ENCODE results near the gene ZNF534.
"Not testable (repeated sequence)": the region's sequence is repeated elsewhere in the genome, so short reads cannot be mapped to it uniquely, and the experiment has no call there.

ZNF534 gene

DNA sequence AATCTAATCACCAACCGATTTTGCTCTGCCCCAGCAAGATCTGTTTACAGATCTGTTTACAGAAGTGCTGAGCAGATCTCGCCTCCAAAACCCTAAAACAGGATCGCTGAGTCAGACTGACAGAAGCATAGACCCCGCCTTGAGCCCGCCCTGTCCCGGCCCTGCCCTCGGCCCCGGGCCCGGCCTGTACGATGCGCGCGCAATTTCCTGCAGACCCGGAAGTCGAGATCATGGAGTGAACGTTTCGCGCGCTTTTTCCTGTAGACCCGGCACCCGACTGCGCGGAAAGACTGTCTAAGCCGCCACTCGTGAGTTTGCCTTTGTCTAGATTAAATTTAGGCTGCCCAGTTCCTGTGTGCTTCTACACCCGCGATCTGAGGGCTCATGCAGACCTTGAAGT lies at the start of gene ZNF534:
ZNF534 (plus strand) TSS at position 212 of the 400 bp plus-strand sequence. CDS start 2,327 bp downstream, outside the sequence.
- no peak for DNase-seq

DNA sequence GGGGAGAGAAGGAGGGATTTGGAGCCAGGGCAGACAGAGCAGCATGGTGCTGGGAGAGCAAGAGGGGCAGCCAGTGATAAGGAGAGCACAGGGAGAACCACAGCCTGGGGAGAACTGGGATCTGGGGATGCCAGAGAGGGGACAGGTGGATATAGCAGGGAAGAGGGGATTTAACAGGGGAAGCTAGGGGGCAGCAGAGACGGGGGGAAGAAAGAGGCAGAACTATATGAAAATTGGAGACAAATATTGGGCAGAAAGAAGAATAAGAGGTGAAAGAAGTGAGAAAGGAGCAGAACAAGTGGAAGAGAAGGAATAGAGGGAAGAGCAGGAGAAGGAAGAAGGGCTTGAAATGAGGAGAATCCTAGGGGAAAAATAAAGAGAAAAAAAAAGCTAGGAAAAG lies 37.8 kb upstream of the ZNF534 start:
- no peak for DNase-seq

DNA sequence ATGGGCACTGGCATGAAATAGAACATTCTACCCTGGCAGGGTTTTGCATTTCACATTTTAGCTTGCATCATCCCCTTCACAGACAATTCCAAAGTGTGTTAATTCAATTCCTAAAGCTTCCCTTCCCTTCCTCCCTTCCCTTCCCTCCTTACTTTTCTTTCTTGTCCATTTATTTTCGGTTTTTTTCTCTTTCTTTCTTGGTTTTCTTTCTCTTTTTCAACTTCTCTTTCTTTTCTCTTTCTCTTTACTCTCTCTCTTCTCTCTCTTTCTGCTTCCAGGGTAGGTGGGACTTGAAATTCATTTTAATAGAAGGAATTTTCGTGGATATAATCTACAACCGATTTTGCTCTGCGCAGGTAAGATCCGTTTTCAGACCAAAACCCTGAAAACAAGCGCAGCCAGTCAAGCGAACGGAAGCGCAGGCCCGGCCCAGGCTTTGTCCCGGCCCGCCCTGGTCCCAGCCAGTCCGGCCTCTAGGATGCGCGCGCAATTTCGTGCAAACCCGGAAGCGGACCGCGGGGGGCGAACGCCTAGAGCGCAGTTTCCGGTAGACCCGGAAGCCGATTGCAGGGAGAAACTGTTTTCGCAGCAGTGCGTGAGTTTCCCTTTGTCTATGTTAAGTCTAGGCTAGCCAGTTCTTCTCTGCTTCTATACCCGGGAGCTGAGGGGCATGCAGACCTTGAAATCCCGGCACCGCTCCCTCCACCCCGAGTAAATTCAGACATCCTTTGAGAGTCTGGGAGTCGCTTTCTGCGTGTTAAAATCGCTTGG lies 31.5 kb upstream of the ZNF534 start, which contains the start of gene ZNF528:
ZNF528 (plus strand) TSS at position 540 of the 771 bp plus-strand sequence. CDS start 4,165 bp downstream, outside the sequence.
- DNase-seq: peak; percentile 37 to 97 (median 88)

DNA sequence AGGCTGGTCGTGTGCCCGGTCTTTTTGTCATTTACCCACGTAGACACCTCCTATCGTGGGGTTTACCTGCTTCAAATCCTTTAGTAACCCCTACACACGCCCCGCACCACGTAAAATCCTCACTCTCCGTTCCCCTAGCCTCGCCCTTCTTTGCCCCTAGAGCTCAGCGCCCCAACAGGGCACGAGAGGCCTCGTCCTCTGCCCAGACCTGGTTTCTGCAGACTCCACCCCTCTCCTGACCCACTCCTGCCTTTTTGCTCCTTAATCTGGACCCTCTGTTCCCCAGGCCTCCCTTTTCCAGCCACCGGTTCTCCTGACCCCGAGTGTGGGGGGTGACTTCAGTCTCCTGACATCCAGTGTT lies 30.9 kb upstream of the ZNF534 start:
- DNase-seq: peak in 3 of 58 donors; percentile 2 to 17 (median 3)

DNA sequence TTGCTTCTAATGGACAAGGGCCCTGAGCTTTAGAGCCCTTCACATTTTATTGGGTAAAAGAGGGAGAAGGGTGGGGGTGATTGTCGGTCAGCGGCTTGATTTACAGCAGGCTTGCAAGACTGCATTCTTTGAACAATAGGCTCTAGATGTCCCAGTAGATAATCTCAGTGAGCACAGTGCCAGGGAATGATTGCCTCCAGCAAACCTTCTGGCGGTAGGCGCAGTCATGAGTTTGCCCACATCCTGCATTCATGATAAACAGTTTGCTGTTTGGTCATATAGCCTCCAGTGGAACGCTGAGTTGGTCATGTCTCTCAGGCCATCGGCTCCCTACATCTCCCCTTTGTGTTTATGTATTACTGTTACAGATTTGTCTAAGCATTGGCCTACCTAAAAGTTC lies 18.7 kb upstream of the ZNF534 start:
- DNase-seq: no peak

DNA sequence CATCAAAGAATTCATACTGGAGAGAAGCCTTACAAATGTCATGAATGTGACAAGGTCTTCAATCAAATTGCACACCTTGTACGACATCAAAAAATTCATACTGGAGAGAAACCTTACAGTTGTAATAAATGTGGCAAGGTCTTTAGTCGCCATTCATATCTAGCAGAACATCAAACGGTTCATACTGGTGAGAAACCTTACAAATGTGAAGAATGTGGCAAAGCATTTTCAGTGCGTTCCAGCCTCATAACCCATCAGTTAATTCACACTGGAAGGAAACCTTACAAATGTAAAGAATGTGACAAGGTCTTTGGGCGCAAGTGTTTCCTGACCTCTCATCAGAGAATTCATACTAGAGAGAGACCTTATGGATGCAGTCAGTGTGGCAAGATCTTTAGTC lies 13.2 kb upstream of the ZNF534 start:
- no peak for DNase-seq

DNA sequence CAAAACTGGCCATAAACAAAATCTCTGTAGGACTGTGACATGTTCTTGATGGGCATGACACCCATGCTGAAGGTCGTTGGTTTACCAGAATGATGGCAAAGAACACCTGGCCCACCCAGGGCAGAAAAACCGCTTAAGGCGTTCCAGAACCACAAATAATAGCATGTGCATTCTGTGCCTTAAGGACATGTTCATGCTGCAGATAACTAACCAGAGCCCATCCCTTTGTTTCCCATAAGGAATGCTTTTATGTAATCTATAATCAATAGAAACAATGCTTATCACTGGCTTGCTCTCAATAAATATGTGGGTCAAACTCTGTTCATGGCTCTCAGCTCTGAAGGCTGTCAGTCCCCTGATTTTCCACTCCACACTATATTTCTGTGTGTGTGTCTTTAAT lies 13.2 kb downstream of the ZNF534 start:
- DNase-seq: no peak

DNA sequence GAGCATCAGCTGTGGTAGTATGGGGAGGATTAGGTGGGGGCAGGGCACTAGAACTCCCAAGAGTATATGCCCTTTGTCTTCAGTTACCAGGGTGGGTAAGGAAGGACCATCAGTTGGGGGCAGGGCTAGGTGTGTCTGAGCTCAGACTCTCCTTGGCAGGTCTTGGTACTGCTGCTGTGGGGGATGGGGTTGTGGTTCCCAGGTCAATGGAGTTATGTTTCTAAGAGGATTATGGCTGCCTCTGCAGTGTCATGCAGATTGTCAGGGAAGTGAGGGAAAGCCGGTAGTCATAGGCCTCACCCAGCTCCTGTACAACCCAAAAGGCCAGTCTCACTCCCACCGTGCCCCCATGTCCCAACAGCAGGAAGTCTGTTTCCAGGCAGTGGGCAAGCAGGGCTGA lies 15.6 kb downstream of the ZNF534 start:
- no peak for DNase-seq

DNA sequence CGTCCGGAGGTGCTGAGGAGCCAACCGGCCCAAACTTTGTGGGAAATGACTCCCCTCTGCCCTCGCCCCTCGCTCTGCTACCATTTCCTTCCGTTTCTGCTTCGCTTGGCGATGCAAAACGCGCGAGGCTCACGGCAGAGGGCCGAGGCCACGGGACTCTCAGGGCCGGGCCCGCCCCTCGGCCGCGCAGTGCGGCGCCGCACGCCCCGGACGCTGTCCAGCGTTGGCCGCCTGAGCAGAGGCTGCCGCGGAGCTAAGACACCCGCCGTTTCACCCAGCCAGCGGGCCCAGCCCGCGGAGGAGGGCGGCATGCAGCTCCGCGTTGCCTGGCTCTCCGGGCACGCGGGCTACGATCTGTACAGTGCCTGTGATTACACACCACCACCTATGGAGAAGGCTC lies 22.3 kb downstream of the ZNF534 start:
- no peak for DNase-seq

DNA sequence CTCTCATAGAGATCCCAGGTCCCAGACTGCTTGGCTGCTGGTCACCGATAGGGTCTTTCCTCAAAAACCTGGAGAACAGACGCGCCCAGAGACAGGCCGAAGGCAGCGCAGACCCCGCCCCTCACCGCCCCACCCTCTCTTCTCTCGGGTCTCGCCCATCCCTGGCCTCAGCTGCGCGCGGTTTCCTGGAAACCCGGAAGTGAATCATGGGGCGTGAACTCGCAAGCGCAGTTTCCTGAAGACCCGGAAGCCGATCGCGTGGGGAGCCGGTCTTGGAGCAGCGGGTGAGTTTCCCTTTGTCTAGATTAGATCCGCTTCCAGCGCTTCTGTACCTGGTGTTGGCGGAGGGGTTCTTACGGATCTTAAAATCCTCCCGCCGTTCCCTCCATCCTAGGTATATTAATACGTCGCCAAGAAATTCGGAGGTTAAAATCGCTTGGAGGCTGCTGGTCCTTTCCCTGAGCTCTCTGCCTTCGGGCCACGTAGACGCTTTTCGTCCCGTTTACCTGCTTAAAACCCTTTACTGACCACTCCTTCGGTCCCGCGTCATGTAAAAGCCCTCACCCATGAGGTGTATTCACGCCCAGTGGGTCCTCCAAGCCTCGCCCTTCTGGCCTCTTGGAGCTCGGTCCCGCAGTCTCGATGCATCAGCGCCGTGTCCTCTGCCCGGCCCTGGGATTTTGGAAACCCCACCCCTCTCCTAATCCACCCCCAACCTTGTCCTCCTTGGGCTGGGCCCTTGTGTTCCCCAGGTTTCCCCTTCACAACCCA lies 24.6 kb downstream of the ZNF534 start, which contains the start of gene ZNF578:
ZNF578 (plus strand) TSS at position 230 of the 771 bp plus-strand sequence. CDS start 48,293 bp downstream, outside the sequence.
- DNase-seq: peak in 56 of 58 donors; percentile 0 to 78 (median 42)

DNA sequence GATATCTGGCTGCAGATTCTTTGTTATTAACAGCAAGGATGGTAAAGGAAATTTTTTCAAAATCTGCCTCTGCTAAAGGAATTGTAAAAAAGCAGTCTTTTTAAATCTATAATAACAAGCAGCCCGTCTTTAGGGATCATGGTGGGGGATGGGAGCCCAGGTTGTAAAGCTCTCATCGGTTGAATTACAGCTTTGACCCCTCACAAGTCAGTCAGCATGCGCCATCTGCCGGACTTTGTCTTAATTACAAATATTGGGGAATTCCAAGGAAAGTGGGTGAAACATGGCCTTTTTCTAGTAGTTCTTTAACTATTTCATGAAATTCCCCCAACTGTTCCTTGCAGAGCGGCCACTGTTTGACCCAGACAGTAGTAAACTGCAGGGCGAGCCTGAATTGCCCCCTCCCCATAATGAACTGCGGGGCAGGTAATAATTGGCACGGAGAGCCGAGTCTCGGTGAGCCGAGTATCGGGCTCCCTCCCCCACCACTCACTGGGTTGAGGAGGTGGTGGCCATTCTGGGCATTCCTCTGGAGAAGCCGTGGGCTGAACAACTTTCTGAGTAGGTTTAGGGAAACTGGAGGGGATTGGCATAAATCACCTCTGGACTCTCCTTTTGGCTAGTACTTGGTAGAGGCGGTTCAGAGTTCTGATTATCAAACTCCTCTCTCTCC lies 36.0 kb downstream of the ZNF534 start:
- no peak for DNase-seq

DNA sequence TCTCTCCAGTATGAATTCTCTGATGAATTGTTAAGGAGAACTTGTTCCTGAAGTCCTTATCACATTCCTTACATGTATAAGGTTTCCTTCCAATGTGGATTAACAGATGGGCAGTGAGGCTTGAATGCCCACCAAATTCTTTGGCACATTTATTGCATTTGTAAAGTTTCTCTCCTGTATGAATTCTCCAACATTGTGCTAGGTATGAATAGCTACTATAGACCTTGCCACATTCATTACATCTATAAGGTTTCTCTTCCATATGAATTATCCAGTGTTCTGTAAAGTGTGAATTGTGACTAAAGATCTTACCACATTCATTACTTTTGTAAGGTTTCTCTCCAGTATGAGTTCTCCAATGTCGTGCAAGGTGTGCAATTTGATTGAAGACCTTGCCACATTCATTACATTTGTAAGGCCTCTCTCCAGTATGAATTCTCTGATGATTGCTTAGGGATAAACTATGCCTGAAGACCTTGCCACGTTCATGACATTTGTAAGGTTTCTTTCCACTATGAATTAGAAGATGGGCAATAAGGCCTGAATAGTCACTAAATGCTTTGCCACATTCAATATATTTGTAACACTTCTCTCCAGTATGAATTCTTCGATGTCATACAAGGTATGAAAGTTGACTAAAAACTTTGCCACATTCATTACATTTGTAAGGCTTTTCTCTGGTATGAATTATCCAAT lies 44.9 kb downstream of the ZNF534 start:
- no peak for DNase-seq

DNA sequence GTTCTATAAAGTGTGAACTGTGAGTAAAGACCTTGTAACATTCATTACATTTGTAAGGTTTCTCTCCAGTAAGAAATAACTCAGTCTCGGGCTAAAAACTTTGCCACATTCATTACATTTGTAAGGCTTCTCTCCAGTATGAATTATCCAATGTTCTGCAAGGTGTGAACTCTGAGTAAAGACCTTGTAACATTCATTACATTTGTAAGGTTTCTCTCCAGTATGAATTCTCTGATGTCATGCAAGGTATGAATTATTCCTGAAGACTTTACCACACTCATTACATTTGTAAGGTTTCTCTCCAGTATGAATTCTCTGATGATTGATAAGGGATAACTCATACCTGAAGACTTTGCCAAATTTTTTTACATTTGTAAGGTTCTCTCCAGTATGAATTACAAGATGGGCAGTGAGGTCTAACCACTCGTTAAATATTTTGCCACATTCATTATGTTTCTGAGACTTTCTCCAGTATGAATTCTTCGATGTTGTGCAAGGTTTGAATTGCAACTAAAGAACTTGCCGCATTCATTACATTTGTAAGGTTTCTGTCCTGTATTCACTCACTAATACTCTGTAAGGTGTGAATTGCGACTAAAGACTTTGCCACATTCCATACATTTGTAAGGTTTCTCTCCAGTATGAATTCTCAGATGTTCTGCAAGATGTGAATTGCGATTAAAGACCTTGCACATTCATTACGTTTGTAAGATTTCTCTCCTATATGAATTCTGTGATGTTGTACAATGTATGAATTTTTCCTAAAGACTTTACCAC lies 45.6 kb downstream of the ZNF534 start:
- DNase-seq: no peak

DNA sequence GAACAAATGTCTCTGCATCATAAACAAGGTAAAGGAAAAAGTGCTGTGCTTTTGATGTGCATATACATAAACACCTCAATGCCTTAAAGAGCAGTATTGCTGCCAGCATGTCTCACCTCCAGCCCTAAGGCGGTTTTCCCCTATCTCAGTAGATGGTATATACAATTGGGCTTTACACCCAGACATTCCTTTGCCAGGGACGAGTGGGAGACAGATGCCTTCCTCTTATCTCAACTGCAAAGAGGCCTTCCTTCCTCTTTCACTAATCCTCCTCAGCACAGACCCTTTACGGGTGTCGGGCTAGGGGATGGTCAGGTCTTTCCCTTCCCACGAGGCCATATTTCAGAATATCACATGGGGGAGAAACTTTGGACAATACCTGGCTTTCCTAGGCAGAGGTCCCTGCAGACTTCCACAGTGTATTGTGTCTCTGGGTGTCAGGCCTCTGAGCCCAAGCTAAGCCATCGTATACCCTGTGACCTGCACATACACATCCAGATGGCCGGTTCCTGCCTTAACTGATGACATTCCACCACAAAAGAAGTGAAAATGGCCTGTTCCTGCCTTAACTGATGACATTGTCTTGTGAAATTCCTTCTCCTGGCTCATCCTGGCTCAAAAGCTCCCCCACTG lies 55.3 kb downstream of the ZNF534 start:
- not testable (repeated sequence) for DNase-seq

DNA sequence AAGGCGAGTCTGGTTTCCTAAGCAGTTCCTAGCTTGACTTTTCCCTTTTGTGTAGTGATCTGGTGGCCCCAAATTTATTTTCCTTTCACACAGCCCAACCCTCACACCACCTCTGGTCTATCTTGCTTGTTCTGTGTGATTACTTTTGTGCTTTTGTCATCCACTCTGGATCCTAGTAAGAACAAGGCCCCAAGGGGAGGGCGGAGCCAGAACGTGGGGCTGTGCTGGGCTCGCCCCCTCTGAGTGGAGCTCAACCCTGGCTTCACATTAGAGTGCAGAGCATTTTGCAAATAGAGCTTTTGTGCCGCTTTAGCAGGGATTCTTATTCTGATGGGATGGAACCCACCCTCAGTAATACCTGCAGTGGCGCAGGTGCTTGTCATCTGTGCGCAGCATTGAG lies 56.1 kb downstream of the ZNF534 start:
- not testable (repeated sequence) for DNase-seq

DNA sequence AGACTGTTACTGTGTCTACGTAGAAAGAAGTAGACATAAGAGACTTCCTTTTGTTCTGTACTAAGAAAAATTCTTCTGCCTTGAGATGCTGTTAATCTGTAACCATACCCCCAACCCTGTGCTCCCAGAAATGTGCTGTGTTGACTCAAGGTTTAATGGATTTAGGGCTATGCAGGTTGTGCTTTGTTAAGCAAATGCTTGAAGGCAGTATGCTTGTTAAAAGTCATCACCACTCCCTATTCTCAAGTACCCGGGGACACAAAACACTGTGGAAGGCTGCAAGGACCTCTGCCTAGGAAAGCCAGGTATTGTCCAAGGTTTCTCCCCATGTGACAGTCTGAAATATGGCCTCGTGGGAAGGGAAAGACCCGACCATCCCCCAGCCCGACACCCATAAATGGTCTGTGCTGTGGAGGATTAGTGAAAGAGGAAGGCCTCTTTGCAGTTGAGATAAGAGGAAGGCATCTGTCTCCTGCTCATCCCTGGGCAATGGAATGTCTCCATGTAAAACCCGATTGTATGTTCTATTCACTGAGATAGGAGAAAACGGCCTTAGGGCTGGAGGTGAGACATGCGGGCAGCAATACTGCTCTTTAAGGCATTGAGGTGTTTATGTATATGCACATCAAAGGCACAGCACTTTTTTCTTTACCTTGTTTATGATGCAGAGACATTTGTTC lies 56.8 kb downstream of the ZNF534 start:
- not testable (repeated sequence) for DNase-seq

DNA sequence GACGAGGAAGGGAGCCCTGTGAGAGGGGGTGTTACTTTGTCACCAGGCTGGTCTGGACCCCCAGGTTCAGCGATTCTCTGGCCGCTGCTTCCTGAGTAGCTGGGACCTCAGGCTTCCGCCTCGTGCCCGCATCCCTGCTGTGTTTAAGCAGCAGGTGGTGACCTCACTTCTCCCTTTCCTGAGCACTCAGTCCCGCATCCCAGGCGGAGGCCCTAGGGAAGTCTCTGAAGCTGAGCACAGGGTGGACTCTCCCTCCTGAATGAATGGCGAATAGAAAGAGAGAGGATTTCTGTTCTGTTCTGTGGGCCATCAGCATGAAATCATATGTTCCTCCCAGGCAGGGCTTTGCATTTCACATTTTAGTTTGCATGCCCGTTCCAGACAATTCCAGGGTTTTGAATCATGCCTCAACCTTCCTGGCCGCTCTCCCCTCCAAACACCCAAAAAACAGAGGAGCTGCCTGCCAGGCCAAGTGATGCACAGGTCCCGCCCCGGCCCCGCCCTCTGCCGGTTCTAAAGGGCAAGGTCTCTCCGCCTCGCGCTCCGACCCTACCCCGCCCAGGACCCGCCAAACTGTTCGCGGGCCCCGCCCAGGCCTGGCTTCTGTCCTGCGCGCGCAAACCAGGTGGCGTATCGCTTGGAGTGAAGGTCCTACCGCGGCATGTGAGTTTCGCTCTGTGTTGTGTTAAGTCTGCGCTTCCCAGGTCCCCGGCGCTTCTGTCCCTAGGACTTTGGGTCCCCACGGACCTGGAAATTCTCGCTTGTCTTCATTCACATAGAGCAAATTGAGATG lies 63.4 kb downstream of the ZNF534 start:
- no peak for DNase-seq

DNA sequence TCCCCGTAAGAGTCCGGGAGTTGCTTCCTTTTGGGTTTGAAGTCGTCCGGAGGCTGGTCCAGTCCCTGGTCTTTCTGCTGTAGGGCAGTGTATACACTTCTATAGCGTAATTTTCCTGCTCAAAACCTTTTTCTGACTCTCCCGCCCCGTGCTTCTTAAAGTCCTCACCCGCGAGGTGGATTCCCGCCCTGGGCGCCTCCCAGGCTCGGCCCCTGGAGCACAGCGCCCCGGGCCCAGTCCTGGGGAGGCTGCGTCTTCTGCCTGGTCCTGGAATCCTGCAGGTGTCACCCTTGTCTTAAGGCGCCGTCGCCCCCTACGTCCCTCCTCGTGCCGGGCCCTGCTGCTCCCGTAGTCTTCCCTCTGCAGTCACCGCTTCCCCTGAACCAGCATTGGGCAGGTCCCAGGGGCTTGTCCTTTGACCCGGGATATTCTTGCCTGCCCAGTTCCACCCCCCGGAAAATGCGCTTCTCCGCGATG lies 64.1 kb downstream of the ZNF534 start:
- DNase-seq: no peak
